IPS-NIHi7 (cell line): ENCODE data around the gene AHNAK.
A peak's percentile ranks its signal among the peaks of the same experiment; 100 is the strongest.

Experiments
- DNase-seq: peaks from one replicate; pipeline ENCODE4 v3.0.0; 2012; ENCODE audit warnings: mixed read lengths; ENCODE audit errors: extremely low spot score

Gene AHNAK

GRCh38 chr11:62535802-62536201, 10.8 kb downstream of the AHNAK start:
- no peak for DNase-seq

GRCh38 chr11:62534779-62535545, 11.6 kb downstream of the AHNAK start:
- no peak for DNase-seq

- DNase-seq = no peak
Observed at GRCh38 chr11:62532096-62532495, 14.5 kb downstream of the AHNAK start.

- DNase-seq = no peak
Observed at GRCh38 chr11:62516736-62517371, 29.8 kb downstream of the AHNAK start.

GRCh38 chr11:62514151-62514550, 32.5 kb downstream of the AHNAK start:
- DNase-seq = no peak

GRCh38 chr11:62513626-62514025, 33.0 kb downstream of the AHNAK start:
- DNase-seq = no peak

- no peak for DNase-seq
Observed at GRCh38 chr11:62512961-62513360, 33.6 kb downstream of the AHNAK start.

GRCh38 chr11:62508336-62509058, 38.1 kb downstream of the AHNAK start:
- DNase-seq = peak; percentile 83

GRCh38 chr11:62507125-62507422, 39.5 kb downstream of the AHNAK start:
- no peak for DNase-seq

GRCh38 chr11:62506413-62507124, 40.0 kb downstream of the AHNAK start:
- no peak for DNase-seq

GRCh38 chr11:62505440-62506091, 41.0 kb downstream of the AHNAK start:
- DNase-seq = peak; percentile 77

- DNase-seq = peak; percentile 65
Observed at GRCh38 chr11:62505059-62505439, 41.6 kb downstream of the AHNAK start.

GRCh38 chr11:62504158-62504973, 42.2 kb downstream of the AHNAK start:
- DNase-seq = peak; percentile 56

GRCh38 chr11:62502030-62502730, 44.4 kb downstream of the AHNAK start:
- no peak for DNase-seq

GRCh38 chr11:62501432-62501891, 45.1 kb downstream of the AHNAK start:
- peak; percentile 11 for DNase-seq

GRCh38 chr11:62500650-62501030, 46.0 kb downstream of the AHNAK start:
- DNase-seq = peak; percentile 4

- DNase-seq = peak; percentile 60
Observed at GRCh38 chr11:62499944-62500649, 46.5 kb downstream of the AHNAK start.

GRCh38 chr11:62499311-62499943, 47.2 kb downstream of the AHNAK start:
- peak; percentile 14 for DNase-seq
